GM18951 (cell line): ENCODE results near the gene HSD17B2.
A peak's percentile ranks its signal among the peaks of the same experiment; 100 is the strongest.
"Not testable (repeated sequence)": the region's sequence is repeated elsewhere in the genome, so short reads cannot be mapped to it uniquely, and the experiment has no call there.

Experiments
- POLR2A ChIP-seq: IDR thresholded peaks from 4 replicates; pipeline ENCODE4 v1.6.1; 2011; ENCODE audit warnings: mild to moderate bottlenecking; ENCODE audit not compliant: insufficient read length, insufficient read depth; ENCODE audit errors: extremely low read depth
- in situ Hi-C: fragments of 300-500 bp; cut with MboI; formaldehyde crosslinking; loops from one replicate; pipeline ENCODE4 v1.12.0; 2022; ENCODE audit warnings: low sequenced_read_pairs, mixed read lengths, inconsistent platforms; ENCODE audit not compliant: unreplicated experiment

Gene HSD17B2

DNA sequence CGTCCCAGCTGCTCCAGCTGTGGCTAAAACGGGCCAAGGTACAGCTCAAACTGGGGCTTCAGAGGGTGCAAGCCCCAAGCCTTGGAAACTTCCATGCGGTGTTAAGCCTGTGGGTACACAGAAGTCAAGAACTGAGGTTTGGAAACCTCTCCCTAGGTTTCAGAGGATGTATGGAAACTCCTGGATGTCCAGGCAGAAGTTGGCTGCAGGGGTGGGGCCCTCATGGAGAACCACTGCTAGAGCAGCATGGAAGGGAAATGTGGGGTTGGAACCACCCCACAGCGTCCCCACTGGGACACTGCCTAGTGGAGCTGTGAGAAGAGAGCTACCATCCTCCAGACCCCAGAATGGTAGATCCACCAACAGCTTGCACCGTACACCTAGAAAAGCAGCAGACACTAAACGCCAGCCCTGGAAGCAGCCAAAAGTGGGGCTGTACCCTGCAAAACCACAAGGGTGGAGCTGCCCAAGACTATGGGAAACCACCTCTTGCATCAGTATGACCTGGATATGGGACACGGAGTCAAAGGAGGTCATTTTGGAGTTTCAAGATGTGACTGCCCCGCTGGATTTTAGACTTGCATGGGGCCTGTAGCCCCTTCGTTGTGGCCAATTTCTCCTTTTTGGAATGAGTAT, 26.0 kb upstream of the HSD17B2 start:
- in situ Hi-C loops = no loop called here
- no peak for TF ChIP-seq POLR2A

DNA sequence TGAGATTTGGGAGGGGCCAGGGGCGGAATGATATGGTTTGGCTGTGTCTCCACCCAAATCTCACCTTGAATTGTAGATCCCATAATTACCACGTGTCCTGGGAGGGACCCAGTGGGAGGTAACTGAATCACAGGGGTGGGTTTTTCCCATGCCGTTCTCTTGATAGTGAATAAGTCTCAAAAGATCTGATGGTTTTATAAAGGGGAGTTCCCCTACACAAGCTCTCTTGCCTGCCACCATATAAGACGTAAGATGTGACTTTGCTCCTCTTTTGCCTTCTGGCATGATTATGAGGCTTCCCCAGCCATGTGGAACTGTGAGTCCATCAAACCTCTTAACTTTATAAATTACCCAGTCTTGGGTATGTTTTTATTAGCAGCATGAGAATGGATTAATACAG, 25.3 kb upstream of the HSD17B2 start:
- in situ Hi-C loops = not testable (repeated sequence)

DNA sequence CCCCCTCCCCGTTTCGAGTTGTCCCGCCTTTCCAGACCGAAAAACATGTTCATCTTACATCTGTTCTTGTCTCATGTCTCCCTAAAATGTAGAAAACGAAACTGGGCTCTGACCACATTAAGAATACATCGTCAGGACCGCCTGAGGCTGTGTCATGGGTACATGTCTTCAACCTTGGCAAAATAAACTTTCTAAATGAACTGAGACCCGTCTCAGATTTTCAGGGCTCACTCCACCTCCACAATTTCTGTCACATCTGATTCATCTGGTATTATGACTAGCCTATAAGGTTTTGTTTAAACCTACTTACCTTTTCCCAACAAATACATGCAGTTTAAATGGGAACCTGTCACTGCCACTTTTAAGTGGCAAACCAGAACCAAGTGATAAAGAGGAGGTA, 24.4 kb upstream of the HSD17B2 start:
- TF ChIP-seq POLR2A = no peak
- in situ Hi-C loops = no loop called here

DNA sequence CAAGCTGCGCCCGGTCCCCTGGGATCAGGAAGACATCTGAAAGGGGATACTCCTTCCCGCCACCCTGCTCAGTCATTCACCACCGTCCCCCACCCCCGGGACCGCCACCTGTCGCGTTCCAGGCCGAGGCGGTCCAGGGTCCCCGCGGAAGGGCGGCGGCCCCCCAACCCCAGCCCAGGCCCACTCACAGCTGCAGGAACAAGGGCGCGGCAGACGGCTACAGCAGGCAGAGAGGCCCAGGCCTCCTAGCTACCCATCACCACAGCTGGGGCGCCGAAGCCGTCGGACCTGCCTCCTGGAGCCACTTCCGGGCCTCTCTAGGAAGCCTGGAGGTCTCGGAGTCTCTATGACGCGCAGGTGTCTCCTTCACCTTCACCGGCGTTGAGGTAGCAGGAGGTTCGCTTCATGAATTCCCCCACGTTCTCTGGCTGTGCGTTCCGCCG, 23.8 kb upstream of the HSD17B2 start, which contains the start of gene SDR42E1:
SDR42E1 (minus strand) TSS at position 272 of the 443 bp plus-strand sequence. CDS start 10,612 bp downstream, outside the sequence.
- in situ Hi-C loops = no loop called here
- TF ChIP-seq POLR2A = peak; percentile 59

DNA sequence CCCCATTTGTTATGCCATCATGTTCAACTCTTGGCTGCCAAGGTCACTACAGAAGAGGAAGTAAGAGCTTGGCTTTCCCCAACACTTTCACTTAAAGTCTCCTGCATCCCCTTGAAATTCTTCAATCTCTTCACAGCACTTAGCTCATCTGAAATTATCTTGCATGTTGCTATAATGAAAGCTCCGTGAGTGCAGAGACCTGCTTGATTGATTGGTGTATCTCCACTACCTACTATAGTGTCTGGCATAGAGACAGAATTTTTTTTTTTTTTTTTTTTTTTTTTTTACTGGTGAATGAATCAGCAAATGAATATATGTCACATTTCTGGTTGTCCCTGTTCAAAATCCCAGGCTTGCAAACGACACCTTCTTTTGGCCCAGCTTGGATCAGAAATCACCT, 21.9 kb upstream of the HSD17B2 start:
- TF ChIP-seq POLR2A = no peak
- in situ Hi-C loops = no loop called here

DNA sequence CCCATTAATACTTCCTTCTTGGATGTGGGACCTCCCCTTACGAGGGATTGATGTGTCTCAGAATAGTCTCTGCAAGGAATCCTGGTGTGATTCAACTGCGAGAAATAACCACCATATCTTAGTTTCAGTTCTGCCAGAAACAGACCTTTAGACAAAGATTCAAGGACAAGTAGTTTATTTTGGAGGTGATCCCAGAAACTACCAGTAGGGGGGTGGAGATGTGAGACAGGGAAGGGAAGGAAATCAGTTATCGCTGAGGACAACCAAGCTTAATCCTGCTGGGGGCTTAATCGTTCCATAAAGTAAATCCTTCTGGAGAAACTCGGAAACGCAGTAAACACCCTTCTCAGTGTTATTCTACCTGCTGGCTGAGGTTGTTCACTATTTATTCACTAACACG, 18.8 kb upstream of the HSD17B2 start:
- no peak for TF ChIP-seq POLR2A
- in situ Hi-C loops = no loop called here

DNA sequence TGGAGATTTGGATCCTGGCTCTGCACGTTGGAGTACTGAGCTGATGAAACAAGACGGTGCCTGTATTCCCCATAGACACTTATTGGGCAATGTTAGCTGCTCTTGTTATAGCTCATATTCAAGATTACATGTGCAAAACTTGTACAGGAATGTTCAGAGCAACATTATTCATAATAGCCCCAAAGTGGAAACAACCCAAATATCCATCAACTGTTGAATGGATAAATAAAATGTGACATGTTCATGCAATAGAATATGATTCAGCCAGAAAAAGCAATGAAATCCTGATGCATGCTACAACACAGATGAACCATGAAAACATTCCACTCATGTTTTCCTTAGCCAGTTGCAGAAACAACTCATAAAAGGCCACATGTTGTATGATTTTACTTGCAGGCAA, 18.1 kb upstream of the HSD17B2 start:
- in situ Hi-C loops = no loop called here
- TF ChIP-seq POLR2A = no peak

DNA sequence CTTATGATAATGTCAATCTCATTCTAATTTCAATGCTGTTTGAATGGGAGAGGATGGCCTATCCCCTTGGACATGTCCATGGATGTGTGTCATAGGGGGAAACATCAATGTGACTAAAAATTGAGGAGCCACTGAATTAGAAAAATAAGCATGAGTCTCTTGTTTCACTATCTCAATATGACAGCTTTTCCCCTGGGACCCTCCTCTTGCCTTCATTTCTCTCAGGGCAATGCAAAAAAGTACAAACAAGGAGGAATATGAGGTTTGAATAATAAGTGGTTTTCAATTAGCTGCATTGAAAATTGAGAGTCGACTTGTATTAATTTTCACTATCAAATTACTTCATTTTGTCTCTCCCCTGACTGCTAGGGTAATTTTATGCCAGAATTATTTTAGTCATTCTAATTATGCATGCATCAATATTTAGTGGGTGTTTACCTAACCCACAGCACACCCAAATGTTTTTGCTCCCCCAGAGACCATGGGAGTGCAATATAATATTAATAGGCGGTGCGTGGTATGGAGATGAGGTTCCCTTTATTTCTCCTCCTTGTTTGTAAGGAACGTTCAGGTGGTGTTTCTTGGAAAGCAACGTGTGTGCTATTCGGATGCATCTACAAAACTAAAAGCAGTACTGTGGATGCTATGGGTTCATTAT, 17.0 kb upstream of the HSD17B2 start:
- in situ Hi-C loops = no loop called here
- TF ChIP-seq POLR2A = no peak

DNA sequence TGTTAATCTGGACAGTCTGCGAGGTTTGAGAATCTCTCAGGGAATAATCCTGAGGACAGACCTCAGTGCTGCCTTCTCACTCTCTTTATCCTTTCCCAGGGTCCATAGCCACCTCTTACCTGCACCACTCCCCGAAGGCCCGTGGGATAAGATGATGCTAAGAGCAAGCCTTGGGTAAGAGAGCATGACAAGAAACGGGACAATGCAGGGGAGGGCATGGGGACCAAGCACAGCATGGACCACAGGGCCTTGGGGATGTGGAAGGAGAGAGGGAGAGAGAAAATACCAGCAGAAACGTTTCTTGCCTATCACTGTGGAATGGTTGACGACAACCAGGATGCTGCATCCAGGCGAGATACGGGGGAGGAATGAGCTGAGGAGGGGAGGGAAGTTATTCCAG, 15.5 kb upstream of the HSD17B2 start:
- in situ Hi-C loops = no loop called here
- no peak for TF ChIP-seq POLR2A

DNA sequence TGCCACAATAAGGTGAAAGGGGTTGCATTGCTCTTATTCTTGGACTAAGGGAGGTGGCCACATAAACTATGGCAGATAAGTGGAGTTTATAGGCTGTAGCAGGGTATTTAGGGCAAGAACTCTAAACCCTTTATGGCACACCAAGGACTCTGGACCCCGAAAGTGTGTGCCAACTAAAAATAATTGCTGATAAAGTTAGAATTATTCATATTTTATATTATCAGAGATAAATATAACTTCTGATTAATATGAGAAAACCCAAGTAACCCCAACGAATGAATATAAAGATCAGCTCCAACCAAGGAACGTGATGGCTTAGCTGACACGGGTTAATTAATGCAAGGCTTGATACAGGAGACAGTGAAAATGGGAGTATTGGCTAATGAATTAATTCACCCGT, 15.0 kb upstream of the HSD17B2 start:
- in situ Hi-C loops = no loop called here
- no peak for TF ChIP-seq POLR2A

DNA sequence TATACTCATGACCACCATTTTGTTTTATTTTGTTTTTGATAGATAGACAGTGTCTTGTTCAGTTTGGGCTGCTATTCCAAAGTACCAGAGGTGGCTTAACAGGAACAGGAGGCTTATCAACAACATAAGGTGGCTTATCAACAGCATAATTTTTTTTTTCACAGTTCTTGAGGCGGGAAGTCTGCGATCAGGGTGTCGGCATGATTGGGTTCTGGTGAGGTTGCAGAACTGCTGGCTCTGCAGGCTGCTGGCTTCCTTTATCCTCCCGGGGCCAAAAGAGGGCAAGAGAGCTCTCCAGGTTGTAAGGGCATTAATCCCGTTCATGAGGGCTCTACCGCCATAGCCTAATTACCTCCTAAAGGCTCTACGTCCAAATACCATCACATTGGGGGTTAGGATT, 11.8 kb upstream of the HSD17B2 start:
- TF ChIP-seq POLR2A = no peak
- in situ Hi-C loops = no loop called here

DNA sequence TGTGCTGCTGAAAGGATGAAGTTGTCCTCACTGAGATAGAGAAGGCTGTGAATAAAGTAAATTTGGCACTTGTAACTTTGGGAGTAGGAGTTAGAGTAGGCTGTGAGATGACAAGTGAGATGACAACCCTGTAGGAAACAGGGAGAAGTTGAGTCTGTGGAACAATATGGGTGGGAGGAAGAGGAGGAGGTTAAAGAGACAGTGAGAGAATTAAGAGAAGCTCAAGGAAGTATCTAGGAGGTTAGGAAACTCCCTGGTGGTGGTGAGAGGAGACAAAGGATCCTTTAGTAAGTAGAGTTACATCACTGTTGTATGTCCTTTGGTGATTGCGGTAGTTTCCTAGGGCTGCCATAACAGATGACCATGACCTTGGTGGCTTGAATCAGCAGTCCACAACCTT, 10.7 kb upstream of the HSD17B2 start:
- TF ChIP-seq POLR2A = no peak
- in situ Hi-C loops = no loop called here

DNA sequence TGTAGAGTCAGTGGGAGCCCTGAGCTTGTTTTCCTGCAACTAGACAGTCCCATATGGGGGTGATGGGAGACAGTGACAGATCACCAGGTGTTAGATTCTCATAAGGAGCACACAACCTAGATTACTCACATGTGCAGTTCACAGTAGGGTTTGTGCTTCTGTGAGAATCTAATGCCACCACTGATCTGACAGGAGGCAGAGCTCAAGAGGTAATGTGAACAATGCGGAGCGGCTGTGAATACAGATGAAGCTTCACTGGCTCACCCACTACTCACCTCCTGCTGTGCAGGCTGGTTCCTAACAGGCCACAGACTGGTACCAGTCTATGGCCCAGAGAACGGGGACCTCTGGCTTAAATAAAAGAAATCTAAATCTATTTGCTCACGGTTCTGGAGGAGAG, 10.2 kb upstream of the HSD17B2 start:
- no peak for TF ChIP-seq POLR2A
- in situ Hi-C loops = no loop called here

DNA sequence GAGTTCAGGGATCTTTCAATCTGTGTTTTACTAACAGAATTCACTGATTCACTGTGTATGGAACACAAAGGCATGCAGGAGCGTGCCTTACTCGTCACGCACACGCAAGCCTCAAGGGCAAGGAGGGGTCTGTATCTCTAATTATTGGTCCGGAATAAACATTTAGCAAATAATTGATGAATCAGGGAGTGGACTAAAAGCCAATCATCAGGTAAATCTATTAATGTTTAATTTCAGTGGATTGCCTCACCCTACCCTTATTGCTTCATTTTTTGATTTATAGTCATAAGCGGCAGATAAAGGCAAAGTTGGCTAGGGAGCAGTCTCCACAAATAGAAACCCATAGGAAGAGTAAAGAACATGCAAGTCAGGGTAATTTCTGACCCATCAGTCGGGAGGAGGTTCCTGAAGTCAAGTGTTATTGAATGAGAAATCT, 7.4 kb upstream of the HSD17B2 start:
- in situ Hi-C loops = no loop called here
- no peak for TF ChIP-seq POLR2A
